ENCODE measurements around the gene ANKRD55. TPM values are rescaled to one million over a fixed set of nuclear protein-coding genes. Genes with fewer than 3 reads are reported as not detected.

The ANKRD55 gene
- total and polyA plus RNA-seq, 9 of the 15 experiments (the other 6 are each of a cell fraction or from before 2014, with no cell fraction given): 3.4 to 10.6 (median 6.5) TPM

Small RNAs within 50 kb of the gene (small RNA-seq; reads per million reads assigned to genes)
- gene RNA5SP184 (0.15 reads per million), gene RNA5SP185 (0.59 reads per million, percentile 32 among the genes with 10 or more reads in this experiment), gene RNU6-299P (not detected)

Other genes starting within 250 kb of the ANKRD55 start
- 7.9 and 8.5 TPM in 2 replicates for gene IL6ST, start 238.4 kb downstream of the ANKRD55 start, total RNA-seq (2014; rRNA removed)
- gene IL6ST, start 238.4 kb downstream of the ANKRD55 start, total RNA-seq (2014; rRNA removed; fragmentation: Illumina TruSeq; extraction: Trizol): 14.6 and 18.5 TPM in 2 replicates
- gene IL6ST, start 238.4 kb downstream of the ANKRD55 start, total RNA-seq (2015; rRNA removed; fragmentation: Illumina TruSeq; extraction: Trizol): 14.4 and 16.2 TPM in 2 replicates
- 17.7 and 18.2 TPM in 2 replicates for gene IL6ST, start 238.4 kb downstream of the ANKRD55 start, total RNA-seq (2021)
- 16.7 and 27.0 TPM in 2 replicates for gene IL6ST, start 238.4 kb downstream of the ANKRD55 start, polyA plus RNA-seq (2011; rRNA removed)
- gene IL6ST, start 238.4 kb downstream of the ANKRD55 start, polyA plus RNA-seq (2014; fragmentation: Illumina TruSeq; extraction: Trizol): 7.9 and 11.0 TPM in 2 replicates
- 1 to 10 TPM; 2.0 to 2.3 TPM for gene IL6ST, start 238.4 kb downstream of the ANKRD55 start, polyA plus RNA-seq (2014; fragmentation: Nextera tagmentation; extraction: Ambion mirVana)
- 4.5 and 5.3 TPM in 2 replicates for gene IL6ST, start 238.4 kb downstream of the ANKRD55 start, polyA plus RNA-seq (2014; rRNA removed)

Measured in K562 (cell line).